Fibroblast of skin of right biceps (primary cell): ENCODE results near the gene LMO7.

Source experiments
- DNase-seq: peaks from one replicate; pipeline ENCODE4 v3.0.0-alpha.2; 2013

LMO7 gene

DNA sequence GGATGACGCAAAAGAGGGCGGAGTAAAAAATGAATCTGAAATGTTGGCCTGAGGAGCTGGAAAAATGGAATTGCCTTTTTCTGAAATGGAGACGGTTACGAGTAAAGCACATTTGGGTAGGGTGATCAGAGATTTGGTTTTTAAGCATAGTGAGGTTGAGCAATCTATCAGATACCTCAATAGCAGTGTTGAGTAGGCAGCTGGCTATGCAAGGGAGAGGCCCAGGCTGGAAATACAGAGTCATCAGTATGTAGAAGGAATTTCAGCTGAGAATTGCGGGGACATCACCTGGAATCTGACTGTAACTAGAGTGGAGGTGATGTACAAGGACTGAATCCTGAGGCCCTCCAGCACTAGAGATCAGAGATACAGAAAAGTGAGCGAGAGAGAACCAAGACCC, 224.8 kb downstream of the LMO7 start:
- DNase-seq: no peak

DNA sequence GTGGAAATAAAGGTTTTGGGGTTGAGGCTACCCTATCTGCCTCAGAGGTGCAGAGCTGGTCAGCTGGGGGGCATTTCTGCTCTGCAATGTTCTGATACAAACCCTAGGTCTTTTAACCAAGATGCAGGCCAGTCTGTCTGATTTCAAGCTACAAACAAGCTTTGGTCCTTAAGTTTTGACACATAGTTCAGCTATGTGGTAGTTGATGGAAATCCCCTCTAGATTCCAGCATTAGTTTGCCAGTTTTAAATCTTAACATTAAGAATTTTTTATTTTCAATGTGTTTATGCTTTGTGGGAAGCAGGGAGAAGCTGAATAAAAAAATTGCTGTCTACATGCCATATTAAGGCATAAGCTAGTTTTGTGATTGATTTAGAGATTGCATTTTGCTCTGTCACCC, 225.7 kb downstream of the LMO7 start:
- DNase-seq: no peak

DNA sequence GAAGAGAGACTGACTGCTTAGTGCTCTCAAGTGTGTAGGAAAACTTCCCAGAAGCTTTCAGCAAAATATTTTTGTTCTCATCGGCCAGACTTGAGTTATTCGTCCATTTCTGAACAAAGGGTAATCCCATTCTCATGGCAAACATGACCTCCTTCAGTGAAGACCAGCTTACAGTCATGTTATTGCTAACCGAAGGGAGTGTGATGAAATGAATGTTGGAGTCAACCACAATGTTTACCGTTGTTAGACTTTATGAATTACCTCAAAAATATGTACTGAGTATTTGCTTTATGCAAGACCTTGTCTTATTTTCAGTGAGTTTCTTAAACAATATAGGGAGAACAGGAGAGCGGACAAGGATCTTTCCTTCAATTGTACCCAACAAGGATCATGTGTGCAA, 228.6 kb downstream of the LMO7 start:
- DNase-seq: peak; percentile 56

DNA sequence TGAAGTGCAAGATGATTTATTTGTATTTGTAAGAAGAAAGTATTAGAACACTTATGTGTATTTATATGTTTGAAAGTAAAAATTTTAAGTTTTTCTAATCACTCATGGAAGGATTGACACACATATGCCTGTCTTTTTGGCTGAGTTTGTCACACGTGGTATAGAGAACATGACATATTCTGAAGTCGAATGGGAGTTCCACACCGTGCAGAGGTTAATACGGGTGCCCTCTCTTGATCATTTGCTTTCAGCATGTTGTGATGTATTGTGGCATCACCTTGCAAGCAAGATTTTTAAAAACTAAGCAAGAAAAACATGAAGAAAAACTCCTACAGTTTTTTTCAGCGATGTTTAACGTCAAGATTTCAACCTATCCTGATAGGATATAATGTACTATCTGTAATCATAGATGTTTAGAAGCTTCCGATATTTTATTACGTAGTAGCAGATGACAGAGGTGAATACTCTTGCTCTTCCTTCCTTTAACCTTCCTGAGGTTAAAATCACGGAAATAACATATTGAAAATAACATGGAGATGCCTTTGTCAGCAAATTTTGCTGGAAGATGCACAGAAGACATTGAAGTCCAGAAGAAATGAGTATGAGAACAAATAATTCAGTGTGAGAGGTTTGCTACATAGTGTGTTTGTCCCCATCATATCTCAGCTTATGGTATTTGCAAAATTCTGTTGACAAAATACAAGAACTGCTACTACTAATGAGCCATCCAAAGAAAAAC, 231.4 kb downstream of the LMO7 start:
- DNase-seq: no peak

DNA sequence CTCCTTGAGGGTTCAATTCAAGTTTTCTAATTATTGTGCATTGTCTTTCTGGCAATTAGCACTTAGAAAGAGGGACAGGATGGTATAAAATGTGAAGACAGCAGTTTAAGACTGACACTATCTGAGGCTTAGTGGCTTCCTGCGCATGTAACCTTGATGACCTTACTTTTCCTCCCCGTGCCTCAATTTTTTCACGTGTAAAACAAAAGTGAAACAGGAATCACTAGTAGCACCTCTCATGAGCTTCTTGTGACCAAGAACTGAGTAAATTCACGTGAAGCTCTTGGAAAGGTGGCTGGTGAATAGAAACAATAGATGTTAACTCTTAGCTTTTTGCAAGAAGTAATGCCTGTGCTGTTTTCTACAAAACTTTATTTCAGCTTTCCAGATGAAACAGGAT, 233.9 kb downstream of the LMO7 start:
- DNase-seq: no peak

DNA sequence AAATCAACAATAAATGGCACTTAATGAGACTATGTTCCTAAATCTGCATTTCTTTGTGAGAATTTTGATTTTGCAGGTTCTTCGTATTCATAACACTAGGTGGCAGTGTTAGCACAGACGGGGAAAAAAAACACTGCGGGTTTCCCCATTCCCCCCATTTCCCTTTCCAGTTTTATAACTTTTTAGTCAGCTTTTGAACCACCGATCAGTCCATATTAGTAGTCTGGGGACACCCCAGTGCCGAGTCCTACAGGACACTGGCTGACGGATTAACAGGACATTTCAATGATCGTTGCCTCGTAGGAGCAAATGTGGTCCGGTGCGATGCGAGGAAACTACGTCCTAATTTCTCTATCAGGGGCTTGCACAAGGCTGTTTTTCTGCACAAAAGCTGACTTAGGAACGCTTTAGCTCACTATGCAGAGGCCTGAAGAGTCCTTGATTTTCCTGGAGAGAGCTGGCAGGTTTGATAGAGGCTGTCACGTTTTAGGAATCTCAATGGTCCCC, 234.3 kb downstream of the LMO7 start:
- peak; percentile 22 for DNase-seq

DNA sequence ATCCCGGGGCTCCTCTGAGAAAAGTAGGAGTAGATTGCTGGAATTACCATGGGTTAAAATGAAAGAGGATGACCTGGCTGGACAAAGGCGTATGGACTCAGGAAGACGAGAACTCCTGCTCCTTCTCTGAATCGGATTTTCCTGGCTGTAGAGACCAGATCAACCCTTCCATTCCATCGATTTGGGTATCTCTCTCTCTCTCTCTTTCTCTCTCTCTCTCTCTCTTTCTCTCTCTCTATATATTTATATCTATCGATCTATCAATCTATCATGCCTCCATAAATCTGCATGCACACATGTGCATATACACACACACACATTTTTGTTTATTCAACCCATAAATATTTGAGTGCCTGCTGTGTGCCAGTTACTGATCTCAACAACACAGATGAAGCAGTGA, 234.9 kb downstream of the LMO7 start:
- DNase-seq: no peak

DNA sequence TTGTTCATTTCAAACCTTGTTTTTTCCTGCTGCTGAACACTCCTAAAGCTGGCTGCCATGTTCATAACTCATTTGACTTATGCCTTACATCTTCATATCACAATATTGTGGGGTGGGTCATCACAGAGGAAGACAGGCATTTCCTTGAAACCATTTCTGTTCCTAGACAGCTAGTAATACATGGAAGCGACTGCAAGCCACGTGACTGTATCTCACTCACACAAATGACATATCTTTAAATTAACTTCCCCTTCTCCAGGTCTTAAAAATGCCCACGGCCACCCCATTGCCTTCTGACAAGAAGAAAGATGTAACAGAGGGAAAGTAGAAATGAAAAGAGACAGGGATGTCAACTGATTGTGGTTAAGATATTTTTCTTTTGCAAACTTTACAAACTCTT, 236.8 kb downstream of the LMO7 start:
- no peak for DNase-seq

DNA sequence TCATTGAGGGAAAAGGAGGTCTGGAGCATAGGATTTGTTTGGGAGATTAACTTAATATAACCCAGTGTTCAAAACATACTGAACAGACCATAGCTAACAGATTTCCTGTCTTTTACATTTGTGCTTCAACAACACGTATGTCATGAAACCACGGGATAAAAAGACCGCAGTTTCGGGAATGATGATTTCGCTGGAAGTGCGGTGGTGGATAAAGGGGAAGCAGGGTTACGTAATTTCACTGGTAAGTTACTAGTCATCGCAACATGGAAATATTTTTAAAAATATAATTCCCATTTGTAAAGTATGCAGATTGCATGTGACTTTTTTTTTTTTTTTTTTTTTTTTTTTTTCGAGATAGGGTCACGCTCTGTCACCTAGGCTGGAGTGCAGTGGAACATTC, 237.4 kb downstream of the LMO7 start:
- no peak for DNase-seq

DNA sequence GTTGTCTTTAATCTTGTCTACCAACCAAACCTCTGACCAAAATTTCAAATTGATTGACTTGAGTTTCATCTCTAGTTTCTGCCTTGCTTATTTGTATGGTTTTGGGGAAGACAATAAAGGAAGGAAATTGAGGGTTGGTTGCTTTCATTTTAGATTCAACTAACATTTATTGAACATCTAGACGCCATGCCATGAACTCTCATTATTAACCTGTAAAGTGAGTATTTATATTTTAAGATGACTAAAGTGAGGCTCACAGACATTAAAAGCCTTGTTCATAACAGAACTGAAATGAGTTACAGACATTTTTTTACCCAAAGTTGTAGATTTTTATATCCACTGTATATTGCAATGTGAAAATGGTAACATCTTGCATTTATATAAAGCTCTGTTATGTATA, 239.3 kb downstream of the LMO7 start:
- no peak for DNase-seq

DNA sequence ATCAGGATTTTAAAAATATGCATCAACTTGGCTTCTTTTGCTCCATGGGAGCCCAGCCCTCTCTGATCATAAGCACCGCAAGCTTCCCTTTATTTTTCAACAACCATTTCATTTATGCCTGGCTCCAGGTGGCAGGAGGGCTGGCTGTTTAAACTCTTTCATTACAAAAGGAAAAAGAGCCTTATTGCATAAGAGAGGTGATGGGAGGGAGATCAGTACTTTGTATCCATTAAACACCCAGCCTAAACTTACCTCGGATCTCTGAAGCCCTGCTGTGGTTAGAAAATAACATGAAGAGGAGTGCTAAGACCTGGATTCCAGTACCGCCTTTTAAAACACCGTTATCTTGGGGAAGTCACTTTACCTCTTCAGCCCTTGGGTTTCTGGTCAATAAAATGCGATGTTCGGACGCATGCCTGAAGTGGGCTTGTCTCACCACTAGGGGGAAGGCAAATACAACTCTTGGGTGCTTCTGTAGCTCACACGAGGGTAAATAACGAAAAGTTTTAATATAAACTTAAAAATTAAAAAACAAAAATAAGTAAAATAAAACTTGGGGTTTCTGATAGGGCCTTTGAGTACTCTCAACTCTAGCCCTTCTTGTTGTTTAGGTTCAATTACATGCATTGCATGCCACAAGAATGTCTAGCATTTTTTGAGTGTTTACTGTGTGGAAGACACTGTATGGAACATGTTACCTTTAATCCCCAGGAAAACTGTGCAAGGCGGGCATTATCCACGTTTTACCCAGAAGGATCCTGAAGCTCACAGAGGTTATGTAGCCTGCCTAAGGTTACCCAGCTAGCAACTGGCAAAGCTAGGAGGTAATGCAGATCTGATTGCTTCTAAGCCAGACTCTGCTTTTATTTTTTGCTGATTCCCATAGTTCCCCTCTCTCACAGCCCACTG, 240.3 kb downstream of the LMO7 start:
- DNase-seq: peak; percentile 57

DNA sequence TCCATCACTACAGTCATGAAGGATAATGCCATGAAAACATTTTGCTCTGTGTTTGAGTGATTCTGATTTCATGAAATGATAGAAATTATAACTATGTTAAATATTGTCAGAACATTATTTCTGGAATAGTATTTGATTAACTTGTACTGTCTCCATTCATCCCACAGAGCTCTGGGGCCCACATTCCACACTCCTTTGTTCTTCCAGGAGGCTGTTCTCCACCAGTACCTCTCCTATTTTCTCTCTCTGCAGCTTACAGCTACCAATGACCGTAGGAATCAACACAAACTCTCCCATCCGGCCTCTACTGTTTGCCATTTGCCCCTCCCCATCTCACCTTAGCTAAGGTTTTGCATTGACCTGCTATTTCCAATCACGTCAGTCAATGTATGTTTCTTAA, 240.9 kb downstream of the LMO7 start:
- no peak for DNase-seq

DNA sequence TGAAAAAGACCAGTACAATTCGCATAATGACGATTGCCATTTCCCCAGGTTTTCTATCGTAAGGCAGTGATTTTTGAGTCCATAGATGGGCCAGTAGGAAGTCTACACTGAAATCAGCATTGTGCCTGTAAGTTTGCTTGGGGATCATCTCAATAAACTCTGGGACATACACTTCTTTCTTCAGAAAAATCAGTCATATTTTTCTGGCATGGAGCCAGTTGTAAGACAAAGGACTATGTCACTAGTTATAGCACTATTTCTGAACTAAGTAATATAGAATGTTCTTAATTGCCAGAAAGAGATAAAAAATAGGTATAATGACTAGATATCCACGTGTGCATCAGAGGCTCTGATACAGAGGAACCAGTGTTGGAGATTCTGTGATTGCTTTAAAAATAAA, 243.5 kb downstream of the LMO7 start:
- no peak for DNase-seq

DNA sequence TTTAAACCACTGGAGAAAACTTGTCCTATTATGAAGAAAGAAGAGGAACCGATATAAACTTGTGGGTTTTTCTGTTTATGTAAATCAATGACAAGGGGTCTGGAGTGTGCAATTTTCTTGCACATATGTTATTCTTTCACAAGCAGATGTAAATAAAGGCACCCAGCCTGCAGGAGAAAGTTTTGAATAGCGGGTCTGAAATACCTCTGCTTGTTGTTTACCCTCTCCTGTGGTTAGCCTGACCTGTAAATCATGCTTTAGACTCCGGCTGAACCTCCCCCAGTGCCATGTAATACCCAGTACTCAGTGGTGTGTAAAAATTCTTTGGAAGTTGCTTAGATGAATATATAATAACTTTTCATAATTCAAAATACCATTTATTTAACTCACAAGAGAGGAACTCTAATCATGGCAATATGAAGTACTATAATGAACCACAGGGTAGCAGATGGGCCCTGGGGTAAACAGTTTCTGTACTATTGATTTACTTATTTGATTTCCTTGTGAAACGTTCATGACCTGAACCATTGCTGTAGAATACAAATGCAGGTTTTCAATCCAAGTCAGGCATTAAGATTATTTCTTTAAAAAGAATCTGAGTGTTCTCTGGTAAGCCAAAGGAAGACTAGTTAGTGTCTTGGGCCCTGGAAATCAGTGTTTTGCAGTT, 245.1 kb downstream of the LMO7 start:
- no peak for DNase-seq

DNA sequence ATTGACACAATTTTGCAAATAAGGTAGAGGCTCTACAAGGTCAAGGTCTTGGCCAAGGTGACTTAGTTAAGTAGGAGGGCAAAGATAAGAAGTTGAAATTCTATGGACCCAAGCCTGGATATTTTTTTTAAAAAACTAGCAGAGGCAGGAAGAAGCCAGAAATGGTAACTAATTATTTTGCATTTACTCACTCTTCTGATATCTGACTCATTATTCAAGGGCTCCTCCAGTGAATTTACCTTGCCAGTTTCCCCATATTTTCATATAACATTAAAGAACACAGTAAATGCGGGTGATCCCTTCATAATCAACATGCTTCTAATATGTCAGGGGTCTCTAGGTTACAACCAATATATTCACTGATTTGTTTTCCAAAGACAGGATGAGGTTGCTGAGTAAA, 246.1 kb downstream of the LMO7 start:
- DNase-seq: no peak

DNA sequence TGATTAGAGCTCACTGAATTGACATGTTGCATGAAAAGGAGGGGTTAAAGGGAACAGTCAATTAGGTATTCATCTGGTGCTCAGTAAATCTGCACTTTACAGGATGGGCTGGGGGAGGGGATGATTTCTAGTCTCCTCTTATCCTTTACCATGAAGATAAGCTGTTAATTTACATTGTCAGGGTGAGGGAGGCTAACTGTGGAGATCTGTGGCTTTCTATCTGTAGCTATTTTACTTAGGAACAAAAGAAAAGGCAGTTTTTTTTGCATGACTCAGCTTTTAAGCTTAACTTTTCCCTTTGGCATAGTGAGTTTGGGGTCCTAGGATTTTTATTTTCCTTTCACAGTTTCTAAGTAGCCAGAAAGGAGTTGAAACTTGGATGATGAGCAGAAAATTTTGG, 253.3 kb downstream of the LMO7 start:
- DNase-seq: no peak

DNA sequence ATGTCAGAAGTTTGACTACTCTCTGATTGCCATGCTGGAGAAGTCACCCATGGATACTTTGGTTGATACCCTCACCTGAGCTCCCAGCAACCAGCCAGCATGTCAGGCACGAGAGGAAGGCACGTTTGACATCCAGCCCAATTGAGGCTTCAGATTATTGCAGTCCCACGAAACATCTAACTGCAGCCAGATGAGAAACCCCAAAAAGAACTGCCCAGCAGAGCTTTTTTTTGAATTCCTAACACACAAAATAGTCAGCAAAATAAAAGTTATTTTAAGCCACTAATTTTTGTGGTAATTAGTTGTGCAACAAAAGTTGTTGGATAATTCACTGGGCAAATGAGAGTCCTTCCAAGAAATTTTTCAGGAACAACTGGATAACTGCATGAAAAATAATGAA, 259.0 kb downstream of the LMO7 start:
- no peak for DNase-seq

DNA sequence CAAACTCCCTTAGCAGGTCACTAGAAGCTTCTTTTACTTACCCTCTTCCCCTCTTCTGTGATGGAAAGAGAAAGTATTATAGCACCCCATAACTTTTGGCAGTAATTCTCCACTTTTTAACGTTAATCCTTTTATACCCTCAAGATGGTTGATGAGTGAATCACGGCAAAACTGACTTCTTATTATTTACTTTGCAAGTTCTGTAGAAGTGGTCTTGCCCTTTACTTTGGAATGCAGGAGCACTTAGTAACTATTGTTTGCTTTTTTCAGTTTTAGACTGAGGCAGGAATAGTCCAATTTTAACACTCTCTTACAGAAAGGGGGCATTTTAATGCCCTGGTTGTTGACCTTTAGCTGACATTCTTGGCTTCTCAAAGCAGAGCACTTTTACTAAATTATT, 260.1 kb downstream of the LMO7 start:
- DNase-seq: peak; percentile 8

DNA sequence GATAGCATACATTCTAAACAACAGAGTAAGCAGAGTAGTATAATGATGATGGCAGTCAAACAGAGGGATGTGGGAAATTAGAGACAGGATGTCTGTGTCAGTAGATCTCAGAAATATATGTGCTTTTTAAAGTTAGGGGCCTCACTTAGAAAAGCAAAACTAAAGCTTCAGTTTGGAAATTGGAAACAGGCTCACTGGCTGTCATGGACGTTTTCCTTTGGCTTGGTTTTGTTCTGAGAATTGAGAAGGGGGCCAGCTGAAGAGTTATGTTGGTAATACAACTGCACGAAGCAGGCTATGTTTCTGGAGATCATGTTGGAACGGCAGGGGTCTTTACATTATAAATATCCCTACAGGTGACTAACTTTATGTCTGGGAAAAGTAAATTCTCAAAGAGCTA, 261.3 kb downstream of the LMO7 start:
- no peak for DNase-seq

DNA sequence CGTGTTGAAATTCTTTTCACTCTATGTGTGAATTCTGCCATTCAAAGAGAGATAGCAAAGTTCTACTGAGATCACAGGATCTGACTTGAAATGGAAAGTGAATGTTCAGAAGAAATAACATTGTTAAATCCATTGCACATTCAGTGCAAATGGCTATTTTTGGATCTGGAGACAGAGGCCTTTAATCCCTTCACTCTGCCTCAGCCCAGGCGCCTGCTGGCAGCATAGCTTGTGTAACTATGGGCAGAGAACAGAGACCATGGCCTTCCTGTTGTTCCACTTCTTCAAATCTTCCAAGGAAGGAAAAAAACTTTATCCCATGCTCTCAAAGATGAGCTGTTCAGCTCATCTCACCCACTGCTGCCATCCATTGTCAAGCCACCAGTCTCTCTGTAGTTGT, 265.4 kb downstream of the LMO7 start:
- no peak for DNase-seq

DNA sequence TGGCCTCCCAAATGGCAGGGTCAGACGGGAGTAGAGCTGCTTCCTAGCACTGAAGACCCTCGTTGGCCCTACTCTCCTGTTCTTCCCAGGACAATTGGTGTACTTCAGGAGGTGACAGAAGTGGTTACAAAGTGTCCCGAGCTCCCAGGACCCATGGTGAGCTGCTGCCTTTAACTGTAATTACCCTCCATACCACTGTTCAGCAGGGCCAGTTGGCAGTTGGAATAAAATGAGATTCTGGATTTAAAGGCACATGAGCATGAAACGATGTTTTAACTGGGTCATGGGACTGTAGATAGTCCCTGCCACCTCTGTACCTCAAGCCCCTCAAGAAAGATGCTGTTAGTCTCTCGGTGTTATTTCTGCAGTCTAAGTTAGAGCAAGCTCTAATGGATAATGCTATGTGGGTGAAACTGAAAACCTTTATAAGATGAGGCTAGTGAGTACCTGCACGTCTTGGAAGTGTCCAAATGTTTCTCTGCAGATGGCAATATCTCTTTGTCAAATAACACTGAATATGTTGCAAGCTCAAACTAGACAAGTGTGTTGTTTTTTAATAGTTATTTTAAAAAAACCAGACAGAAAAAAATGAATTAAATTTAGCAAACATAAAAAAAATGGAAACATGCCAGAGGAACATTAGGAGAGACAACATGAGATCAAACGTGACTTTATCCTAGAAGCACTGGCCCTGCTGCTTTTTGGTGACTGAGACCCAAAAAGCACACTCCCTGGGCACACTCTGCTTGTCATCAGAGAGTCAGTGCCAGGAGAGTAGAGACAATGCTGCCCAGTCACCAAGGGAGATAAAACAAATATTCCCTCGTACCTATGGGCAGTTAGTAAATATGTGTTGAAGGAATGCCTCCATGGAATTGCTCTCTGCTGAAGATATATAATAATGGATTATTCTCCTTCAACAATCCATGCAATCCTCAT, 266.3 kb downstream of the LMO7 start:
- no peak for DNase-seq

DNA sequence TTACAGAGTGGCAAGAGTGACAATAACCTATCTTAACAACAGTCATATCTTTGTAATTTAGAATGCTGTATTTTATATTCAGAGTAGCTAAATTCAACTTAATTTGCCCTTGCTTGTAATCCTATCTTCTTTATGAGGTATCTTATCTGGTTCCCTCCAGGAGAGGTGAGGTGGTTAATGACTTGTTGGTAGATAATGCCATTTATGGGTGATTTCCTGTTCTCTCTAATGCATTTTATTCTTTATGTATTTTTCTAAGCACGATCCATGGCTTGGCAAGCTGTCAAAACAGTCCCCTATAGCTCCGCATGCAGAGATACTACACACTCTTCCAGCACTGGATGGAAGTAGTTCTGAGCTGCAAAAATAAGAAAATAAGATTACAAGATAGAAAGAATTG, 267.9 kb downstream of the LMO7 start:
- no peak for DNase-seq

DNA sequence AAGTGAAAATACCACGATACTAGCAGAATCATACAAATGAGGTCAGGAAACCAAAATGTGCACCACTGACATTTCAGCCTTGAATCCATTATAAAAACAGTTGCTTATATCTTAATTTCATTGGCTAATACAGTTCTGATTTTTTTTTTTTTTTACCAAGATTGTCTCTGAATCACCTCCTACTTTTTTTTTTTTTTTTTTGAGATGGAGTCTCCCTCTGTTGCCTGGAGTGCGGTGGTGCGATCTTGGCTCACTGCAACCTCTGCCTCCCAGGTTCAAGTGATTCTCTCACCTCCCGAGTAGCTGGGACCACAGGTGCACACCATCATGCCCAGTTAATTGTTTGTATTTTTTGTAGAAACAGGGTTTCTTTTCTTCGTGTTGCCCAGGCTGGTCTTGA, 270.2 kb downstream of the LMO7 start:
- DNase-seq: no peak
